ENCODE measurements around the gene SCD.
A peak's percentile ranks its signal among the peaks of the same experiment; 100 is the strongest.
"Not testable (repeated sequence)": the region's sequence is repeated elsewhere in the genome, so short reads cannot be mapped to it uniquely, and the experiment has no call there.

The SCD gene

DNA sequence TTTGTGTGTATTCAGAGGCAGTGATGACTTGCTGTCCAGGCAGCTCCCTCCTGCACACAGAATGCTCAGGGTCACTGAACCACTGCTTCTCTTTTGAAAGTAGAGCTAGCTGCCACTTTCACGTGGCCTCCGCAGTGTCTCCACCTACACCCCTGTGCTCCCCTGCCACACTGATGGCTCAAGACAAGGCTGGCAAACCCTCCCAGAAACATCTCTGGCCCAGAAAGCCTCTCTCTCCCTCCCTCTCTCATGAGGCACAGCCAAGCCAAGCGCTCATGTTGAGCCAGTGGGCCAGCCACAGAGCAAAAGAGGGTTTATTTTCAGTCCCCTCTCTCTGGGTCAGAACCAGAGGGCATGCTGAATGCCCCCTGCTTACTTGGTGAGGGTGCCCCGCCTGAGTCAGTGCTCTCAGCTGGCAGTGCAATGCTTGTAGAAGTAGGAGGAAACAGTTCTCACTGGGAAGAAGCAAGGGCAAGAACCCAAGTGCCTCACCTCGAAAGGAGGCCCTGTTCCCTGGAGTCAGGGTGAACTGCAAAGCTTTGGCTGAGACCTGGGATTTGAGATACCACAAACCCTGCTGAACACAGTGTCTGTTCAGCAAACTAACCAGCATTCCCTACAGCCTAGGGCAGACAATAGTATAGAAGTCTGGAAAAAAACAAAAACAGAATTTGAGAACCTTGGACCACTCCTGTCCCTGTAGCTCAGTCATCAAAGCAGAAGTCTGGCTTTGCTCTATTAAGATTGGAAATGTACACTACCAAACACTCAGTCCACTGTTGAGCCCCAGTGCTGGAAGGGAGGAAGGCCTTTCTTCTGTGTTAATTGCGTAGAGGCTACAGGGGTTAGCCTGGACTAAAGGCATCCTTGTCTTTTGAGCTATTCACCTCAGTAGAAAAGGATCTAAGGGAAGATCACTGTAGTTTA, 15.8 kb downstream of the SCD start:
- DNase-seq, result no peak

- DNase-seq, result no peak
Observed at GRCh38 chr10:100364175-100364574, 17.1 kb downstream of the SCD start.

DNA sequence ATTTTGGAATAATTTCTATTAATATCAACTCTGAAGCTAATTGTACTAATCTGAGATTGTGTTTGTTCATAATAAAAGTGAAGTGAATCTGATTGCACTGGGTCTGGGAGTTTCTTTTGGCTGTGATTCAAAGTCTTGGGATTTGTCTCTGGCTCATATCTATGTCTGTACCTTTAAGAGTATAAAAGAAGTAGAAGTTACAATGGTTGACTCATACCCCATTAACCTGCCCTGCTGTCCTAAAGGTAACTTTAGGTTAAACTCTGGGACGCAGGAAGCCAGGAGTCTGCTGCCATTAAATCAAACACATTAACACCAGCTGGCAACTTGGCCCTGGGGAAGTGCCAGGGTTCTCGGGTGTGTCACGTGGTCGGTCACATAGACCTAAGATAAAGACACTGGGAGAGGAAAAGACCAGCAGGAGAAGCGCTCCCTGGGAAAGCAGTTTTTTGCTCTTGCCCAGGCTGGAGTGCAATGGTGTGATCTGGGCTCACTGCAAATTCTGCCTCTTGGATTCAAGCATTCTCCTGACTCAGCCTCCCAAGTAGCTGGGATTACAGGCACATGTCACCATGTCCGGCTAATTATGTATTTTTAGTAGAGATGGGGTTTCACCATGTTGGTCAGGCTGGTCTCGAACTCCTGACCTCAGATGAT, 17.8 kb downstream of the SCD start:
- DNase-seq, result no peak

GRCh38 chr10:100368721-100369120, 21.7 kb downstream of the SCD start:
- no peak for DNase-seq

DNA sequence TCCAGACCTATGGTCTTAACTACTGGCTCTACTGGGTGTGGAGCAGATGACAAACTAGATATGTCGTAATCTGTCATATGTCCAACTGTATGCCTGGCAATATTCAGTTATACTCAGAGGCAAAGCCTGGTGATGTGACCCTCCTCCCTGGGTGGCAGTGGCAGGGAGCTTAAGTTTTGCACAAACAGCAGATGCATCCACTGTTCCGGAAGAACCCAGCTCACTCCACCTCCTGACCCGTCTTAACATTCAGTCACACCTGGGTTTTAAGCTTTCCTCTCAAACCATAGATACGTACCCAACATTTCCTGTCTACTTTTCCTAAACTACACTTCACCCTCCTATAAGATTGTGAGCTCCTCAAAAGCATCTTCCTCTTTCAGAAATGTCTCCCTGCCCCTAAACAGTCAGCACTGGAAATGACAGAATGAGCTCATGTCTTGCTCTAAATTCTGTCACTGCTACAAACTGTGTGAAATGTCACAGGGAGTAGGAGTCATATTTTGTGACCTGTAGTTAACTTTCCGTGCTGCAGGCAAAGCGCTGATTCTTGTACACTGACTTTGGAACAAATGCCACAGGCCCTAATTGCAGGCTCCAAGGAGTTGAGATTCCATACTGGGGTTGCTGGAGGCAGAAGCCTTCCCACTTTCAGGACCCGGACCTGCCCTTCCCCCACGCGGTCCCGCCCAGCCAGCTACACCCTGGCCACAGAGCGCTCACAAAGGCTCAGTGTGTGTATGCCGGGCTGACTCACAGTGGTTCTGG, 23.9 kb downstream of the SCD start:
- peak; percentile 47 for DNase-seq

GRCh38 chr10:100371482-100372027, 24.5 kb downstream of the SCD start:
- no peak for DNase-seq

GRCh38 chr10:100372415-100373297, 25.6 kb downstream of the SCD start:
- no peak for DNase-seq

DNA sequence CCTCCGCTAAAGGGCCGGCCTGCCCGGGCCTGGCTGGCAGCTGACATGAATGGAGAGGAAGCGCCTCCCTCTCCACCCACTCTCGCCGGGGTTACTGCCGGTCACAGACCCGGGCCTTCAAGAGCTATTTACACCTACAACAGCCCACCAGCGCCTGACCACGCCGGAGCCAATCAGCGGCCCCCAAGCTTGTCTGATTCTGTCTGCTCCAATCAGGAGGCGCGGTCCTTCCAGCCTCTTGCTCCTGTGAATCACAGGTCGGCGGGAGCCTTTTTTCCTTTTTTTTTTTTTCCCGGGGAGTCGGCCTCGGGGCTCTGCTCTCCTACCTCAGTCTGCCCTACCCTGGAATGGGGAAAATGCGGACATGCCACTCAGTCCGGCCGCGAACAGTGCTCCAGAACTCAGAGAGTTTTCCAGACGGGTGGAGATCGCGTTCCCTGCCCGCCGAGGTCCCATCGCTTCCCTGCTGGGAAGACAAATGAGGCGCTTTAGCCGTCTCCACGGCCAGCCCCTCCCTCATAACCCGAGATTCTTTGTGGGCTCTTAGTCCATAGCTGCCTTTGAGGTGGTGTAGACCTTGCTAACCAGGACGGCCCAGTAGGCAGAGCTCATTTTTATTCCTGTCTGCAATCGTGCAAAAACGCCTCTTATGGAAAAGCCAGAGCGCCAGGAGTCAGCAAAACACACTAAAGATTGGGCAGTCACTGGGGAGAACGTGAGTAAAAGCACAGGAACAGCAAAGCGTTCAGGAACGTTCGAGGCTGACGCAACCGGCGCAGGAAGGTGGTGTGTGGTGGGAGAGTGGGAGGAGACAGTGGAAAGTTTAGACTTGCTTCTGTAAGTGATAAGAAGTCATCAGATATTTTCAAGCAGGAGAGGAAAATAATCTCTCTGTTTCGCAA, 26.5 kb downstream of the SCD start:
- DNase-seq, result peak; percentile 76

DNA sequence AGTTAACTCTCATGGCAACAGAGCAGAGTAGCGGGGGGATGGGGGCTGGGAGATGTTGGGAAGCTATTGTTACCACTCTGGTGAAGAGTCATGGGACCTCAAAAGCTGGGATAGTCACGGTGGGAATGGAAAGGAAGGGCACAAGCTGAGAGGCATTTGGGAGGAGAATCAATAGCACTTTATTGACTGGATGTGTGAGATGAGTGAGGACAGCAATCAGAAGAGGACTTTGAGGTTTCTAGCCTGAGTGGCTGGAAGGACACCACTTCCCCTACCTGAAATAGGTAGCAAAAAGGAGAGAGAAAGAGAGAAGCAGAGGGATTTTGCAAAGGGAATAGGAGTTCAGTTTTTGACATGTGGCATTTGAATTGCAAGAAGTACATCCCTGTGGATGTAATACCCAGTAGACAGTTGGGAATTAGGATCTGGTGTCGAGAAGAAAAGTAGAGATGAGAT, 27.2 kb downstream of the SCD start:
- no peak for DNase-seq

- not testable (repeated sequence) for DNase-seq
Observed at GRCh38 chr10:100374677-100375353, 27.8 kb downstream of the SCD start.

DNA sequence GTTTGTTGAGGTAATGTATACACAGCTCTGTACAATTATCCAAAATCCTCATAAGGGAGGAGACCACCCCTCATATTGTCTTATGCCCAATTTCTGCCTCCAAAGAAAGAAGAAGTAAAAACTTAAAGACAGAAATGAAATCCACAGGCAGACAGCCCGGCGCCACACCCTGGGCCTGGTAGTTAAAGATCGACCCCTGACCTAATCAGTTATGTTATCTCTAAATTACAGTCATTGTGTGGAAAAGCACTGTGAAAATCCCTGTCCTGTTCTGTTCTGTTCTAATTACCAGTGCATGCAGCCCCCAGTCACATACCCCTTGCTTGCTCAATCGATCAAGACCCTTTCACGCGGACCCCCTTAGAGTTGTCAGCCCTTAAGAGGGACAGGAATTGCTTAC, 29.6 kb downstream of the SCD start:
- DNase-seq, result not testable (repeated sequence)

DNA sequence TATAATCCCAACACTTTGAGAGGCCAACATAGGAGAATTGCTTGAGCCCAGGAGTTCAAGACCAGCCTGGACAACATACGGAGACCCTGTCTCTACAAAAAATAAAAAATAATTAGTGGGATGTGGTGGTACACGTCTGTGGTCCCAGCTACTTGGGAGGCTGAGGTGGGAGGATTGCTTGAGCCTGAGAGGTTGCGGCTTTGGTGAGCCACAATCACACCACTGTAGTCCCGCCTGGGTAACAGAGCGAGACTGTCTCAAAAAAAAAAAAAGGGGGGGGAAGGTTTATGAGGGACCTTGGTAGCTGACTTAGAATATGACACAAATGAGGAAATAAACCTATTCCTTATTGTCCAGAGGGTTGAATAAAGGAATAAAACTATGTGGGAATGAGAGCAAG, 30.8 kb downstream of the SCD start:
- DNase-seq, result no peak

- DNase-seq, result no peak
Observed at GRCh38 chr10:100380400-100380799, 33.4 kb downstream of the SCD start.

GRCh38 chr10:100382553-100382952, 35.5 kb downstream of the SCD start:
- no peak for DNase-seq

- DNase-seq, result no peak
Observed at GRCh38 chr10:100383251-100383650, 36.2 kb downstream of the SCD start.

DNA sequence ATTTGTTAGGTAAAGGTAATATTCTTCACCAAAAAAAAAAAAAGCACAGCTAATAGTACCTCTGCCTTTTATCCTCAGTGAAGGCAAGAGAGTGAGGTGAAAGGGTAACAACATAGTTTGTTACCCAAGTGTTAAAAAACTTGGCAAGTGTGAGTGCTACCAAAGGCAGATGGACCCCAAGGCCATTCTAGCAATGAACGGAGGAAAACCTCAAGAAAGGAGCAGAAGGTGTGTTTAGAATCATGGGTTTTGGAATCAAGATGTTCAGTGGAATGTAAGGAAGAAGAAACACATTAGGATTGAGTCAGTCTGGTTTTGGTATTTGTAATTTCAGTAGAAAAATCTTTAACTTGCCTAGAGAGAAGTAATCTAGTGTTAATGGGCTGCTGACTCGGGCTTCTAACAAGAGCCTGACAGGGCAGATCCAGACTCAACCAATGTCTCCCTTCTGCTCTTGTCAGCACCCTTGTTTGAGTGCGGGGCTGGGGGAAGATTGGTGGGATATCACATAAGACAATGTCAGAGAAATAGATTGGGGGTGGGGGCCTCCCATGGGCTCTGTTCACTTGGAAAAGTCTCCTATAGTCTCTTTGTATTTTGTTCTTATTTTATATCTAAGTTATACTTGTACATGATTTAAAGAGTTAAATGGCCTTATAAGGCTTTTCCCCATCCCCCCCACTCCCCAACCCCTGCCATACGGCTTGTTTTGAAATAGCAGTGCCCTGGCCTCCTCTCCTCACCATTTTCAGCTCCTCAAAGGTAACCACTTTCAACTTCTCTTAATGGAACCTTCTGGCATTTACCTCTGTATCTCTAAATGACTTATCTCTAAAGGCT, 44.4 kb downstream of the SCD start:
- DNase-seq, result no peak

DNA sequence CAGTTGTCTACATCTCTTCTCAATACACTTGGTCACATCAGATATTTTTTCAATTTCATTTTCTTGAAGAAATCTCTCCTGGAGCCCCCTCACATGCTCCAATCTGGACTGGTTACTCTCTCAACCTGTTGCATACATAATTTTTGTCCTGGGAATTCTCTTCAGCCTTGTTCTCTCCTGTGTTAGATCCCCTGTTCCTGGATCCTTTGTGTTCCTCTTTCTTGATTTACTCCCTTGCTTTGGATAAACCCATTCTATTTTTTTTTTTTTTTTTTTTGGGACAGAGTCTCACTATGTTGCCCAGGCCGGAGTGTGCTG, 45.6 kb downstream of the SCD start:
- DNase-seq, result no peak

DNA sequence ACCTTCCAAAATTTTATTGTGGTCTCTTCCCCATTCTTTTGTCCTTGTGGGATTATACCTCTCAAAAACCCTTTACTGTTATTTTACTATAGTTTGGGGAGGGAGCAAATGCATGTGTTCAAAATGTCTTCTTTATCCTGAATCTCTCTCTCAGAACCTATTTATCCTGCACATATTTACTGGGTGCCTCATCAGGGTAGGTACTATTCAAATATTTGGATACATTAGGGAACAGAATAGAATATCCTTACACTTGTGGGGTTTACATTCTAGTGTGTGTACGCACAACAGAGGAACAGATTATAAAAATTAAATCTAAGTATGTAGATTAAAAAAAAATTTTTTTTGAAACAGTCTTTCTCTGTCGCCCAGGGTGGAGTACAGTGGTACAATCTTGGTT, 48.6 kb downstream of the SCD start:
- no peak for DNase-seq

DNA sequence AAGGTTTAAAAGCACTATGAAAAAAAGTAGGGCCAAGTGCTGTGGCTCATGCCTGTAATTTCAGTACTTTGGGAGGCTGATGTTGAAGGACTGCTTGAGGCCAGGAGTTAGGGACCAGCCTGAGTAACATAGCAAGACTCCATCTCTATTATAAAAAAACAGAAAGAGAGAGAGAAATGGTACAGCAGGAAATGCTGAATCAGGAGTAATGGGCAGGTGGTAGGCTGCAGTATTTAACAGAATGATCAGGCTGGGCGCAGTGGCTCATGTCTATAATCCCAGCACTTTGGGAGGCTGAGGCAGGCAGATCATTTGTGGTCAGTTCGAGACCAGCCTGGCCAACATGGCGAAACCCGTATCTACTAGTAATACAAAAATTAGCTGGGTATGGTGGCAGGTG, 49.6 kb downstream of the SCD start:
- DNase-seq, result no peak
